ENCODE data around the gene TMEM207.

Gene TMEM207

DNA sequence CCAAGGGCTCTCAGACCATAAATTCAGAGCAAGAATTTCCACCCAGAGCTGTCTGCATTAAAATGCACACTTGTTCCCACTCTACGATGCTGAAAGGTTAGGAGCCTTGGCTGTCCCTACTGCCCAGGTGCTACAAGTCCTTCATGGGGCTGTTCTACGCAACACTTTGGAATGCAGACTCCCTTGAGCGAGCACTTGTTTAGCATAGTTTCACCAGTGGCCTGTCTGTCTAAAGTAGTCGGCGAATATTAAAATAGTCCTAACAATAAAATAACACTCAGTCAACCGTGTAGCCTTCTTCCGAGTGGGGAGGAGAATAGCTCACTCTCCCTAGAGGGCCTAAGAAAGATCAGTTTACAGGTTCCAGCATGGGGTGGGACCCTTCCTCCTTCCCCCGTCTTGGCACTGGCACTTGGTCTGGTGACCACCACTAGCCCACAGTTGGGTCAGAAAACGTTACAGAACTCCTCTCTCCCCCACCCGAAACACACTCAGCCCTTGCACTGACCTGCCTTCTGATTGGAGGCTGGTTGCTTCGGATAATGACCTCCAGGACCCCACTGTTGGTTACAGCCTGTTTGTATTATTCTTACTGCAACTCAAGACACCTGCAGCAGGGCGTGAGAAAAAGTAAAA lies 62.0 kb downstream of the TMEM207 start, which contains the start of gene CLDN16:
CLDN16 (plus strand) TSS at position 586 of the 636 bp plus-strand sequence. CDS start 167 bp downstream, outside the sequence.
- FAIRE-seq (no peak), DNase-seq (ENCODE audit: insufficient read length, low spot score) (no peak)

DNA sequence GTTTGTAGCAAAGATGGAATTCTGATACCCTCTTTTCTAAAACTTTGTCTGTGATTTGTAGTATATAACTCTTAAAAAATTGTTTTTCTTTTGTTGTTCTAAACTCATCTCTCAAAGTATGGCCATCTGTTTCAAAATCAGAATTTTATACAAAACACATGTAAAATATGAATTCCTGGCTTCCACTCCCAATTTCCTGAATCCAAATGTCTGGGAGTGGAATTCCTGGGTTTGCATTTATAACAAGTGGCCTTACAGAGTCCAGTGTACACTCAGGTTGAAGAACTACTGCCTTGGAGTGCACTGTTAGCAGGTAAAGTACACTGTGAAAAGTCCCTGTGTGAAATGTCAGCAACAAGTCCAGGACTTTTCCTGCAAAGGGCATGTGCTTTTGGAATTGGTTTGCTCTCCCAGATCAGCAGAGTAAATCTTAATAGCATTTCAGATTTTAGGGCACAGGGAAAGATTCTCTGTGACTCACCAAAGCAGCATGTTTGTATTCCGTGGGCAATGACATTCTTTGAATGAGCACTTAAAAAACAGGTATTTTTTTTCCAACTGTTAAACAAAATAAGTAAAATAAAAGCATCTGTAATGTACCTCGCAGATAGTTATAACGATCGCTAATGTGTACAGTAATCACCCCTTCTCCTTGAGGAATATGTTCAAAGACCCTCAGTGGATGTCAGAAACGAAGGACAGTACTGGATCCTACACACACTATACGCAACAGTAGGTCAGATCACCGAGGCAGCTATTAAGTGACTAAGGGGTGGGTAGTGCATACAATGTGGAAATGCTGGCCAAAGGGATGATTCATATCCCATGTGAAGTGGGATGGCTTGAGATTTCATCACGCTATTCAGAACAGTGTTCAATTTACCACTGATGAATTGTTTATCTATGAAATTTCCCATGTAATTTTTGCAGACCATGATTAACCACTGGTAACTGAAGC lies 63.7 kb downstream of the TMEM207 start:
- DNase-seq (ENCODE audit: insufficient read length, low spot score) (no peak), FAIRE-seq (no peak)

DNA sequence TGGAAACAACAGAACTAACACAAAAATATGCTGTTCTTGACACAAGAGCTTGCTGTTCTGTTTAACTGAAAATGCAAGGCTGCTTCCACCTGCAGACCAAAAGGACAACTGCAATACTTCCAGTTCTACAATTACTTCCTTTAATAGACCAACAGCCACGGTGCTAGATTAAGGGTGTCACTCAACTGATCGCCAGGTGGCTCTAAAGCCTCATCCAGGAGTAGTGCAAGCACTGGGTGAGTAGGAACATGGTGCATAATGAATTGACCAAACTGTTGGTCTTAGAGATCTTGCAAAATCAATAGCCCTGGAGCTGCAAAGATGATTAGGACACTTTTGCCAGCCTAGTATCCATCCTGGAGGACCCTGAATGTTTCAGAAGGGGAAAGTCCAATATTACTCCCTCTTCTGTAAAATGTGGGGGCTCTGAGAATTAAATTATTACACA lies 65.4 kb downstream of the TMEM207 start:
- FAIRE-seq (peak; percentile 49), DNase-seq (ENCODE audit: insufficient read length, low spot score) (peak; percentile 13)

DNA sequence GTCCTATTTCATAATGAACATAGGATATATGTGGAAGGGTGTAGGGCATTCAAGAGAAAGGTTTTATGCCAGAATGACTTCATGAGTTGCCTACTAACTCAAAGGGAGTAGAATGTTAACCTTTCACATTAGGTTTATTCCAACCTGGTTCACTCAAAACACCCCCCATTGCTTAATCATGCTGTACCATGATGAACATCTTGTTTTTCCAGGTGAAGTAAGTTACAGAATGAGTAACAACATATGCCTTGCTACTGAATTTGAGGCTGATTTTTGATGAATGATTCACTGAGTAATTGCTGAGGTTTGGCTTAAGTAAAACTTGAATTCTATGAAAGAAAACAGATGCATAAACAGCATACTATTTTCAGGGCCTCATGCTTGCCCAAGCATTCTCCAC lies 67.6 kb downstream of the TMEM207 start:
- FAIRE-seq (no peak), DNase-seq (ENCODE audit: insufficient read length, low spot score) (no peak)

DNA sequence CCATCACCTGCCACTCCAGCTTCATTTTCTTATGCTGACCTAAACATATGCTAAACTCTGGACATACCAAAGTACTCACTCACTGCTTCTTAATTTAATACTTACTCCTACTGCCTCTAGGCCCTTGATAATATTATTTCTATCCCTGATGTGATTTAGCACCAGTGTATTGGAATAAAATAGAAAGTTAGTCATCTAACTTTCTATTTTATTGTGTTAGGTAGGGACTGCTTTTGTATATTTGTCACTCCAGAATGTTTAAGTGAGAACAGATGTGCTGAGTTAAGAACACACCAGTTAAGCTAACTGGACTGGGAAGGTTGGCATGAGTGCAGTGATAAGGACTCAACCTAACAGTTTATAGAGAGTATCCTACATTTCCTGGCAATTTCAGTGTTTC lies 68.3 kb downstream of the TMEM207 start:
- FAIRE-seq (no peak), DNase-seq (ENCODE audit: insufficient read length, low spot score) (no peak)

DNA sequence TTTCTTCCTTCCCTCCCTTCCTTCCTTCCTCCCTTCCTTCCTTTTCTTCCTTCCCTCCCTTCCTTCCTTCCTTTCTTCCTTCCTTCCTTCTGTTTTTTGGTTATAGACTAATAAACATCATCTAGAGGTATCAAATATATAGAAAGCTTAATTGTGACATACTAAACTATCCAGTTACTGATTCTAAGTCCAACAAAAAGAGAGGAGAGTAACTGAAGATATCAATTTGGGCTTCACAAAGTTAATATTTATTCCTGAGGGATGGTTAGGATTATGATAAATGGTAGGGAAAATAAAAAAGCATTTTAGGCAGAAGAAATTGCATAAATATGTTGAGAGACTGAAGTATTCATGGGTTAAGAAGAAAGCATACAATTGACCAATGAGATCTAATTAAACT lies 69.5 kb downstream of the TMEM207 start:
- no peak for FAIRE-seq
- DNase-seq (ENCODE audit: insufficient read length, low spot score) = no peak

All from GM19239 (cell line).